ENCODE measurements around the gene TRPM2.

DNA sequence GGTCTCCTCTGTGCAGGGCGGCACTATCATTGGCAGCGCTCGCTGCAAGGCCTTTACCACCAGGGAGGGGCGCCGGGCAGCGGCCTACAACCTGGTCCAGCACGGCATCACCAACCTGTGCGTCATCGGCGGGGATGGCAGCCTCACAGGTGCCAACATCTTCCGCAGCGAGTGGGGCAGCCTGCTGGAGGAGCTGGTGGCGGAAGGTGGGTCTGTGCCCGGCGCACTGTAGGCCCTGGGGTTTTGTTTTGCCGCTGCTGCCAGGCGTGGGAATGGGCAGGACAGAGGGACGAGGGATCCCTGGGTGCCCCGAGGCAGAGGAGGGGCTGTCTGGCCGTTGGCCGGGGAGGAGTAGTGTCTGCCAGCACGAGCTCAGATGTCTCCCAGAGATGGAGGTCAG, 41.3 kb upstream of the TRPM2 start:
- no peak for TF ChIP-seq POLR2A (IDR thresholded peaks at IDR 0.05; ENCODE audit: low read length)
- TF ChIP-seq GATA1 (IDR thresholded peaks at IDR 0.05; ENCODE audit: low read depth, low read length) = no peak
